A549 (cell line): ENCODE measurements around the gene CCNB2. TPM values are rescaled to one million over a fixed set of nuclear protein-coding genes. Genes with fewer than 3 reads are reported as not detected.
A peak's percentile ranks its signal among the peaks of the same experiment; 100 is the strongest.

ENCODE experiments used
- ATAC-seq, 2 experiments: fragments of 200-7000 bp in 1 of 2; fragments of >200 bp in 1 of 2; cut with Nextera tagmentation in 1 of 2; cut with Tn5 transposase in 1 of 2; 3 replicates each; pipeline versions ENCODE4 v1.8.0 to v1.9.1; 2018 to 2020; ENCODE audit warnings: mild to moderate bottlenecking in 1 of 2, moderate library complexity in 1 of 2
- CTCF ChIA-PET: fragments of 300-600 bp; sonication (Branson Sonifier 250); formaldehyde crosslinking; extraction: SDS; loops from one replicate; lab custom pipeline; 2021; ENCODE audit warnings: antibody characterized with exemption, inconsistent platforms; lab: Yijun Ruan, JAX
- POLR2A ChIA-PET: fragments of 350-600 bp; formaldehyde crosslinking; extraction: SDS; loops from one replicate; lab custom pipeline; 2021; ENCODE audit warnings: antibody characterized with exemption, inconsistent platforms; lab: Yijun Ruan, JAX
- DNase-seq, 2 experiments: peaks; one replicate each; pipeline versions ENCODE4 v3.0.0 to v3.0.0-alpha.2; 2011 to 2016; ENCODE audit warnings: low read depth in 1 of 2, low spot score in 1 of 2
- FAIRE-seq: peaks from 2 replicates; lab custom pipeline; 2011; peaks lifted over from hg19 to GRCh38; lab: Jason Lieb, UNC
- H3K27ac ChIP-seq, 2 experiments: fragments of >200 bp; sonication (Bioruptor Twin); formaldehyde crosslinking; 3 replicates each; pipeline ENCODE4 v1.5.1; 2016 to 2017
- H3K4me1 ChIP-seq: fragments of >200 bp; sonication (Bioruptor Twin); formaldehyde crosslinking; 3 replicates; pipeline ENCODE4 v1.6.1; 2016
- H3K4me2 ChIP-seq: fragments of >200 bp; sonication (Bioruptor Twin); formaldehyde crosslinking; 3 replicates; pipeline ENCODE4 v1.6.1; 2016
- H3K4me3 ChIP-seq: fragments of >200 bp; sonication (Bioruptor Twin); formaldehyde crosslinking; 3 replicates; pipeline ENCODE4 v1.5.1; 2016
- H3K9me3 ChIP-seq: fragments of >200 bp; sonication (Bioruptor Twin); formaldehyde crosslinking; 3 replicates; pipeline ENCODE4 v1.6.1; 2016
- BCL3 ChIP-seq: fragments of >200 bp; sonication (Bioruptor Twin); formaldehyde crosslinking; IDR thresholded peaks from 3 replicates; pipeline ENCODE4 v1.6.1; 2016
- BHLHE40 ChIP-seq: IDR thresholded peaks from 2 replicates; pipeline ENCODE4 v1.6.1; 2012; ENCODE audit warnings: low read depth, low read length, inconsistent platforms
- CHD2 ChIP-seq: fragments of 150-350 bp; IDR thresholded peaks from 2 replicates; pipeline ENCODE4 v1.6.1; 2014; ENCODE audit warnings: low read length; ENCODE audit not compliant: partially characterized antibody
- E2F6 ChIP-seq: IDR thresholded peaks from 2 replicates; pipeline ENCODE4 v1.6.1; 2012; ENCODE audit warnings: low read depth, borderline replicate concordance
- GATA3 ChIP-seq: IDR thresholded peaks from 2 replicates; pipeline ENCODE4 v1.6.1; 2012; ENCODE audit warnings: borderline replicate concordance
- HEYL ChIP-seq: fragments of 250-450 bp; sonication (Bioruptor Pico); IDR thresholded peaks from 2 replicates; pipeline ENCODE4 v1.8.0; 2021; ENCODE audit warnings: mild to moderate bottlenecking, moderate library complexity
- JUN ChIP-seq, 2 experiments: fragments of >200 bp; sonication (Bioruptor Twin); formaldehyde crosslinking; IDR thresholded peaks; 2 replicates in 1 of 2; 3 replicates in 1 of 2; pipeline ENCODE4 v1.6.1; 2016 to 2017
- KDM1A ChIP-seq: fragments of 200-600 bp; sonication (generic); IDR thresholded peaks from 2 replicates; pipeline ENCODE4 v1.6.1; 2016; ENCODE audit warnings: low read depth, mild to moderate bottlenecking
- KDM5A ChIP-seq: fragments of 200-600 bp; sonication (generic); IDR thresholded peaks from 2 replicates; pipeline ENCODE4 v1.6.1; 2016; ENCODE audit warnings: antibody characterized with exemption, mild to moderate bottlenecking
- MAFK ChIP-seq: fragments of 450-650 bp; IDR thresholded peaks from 2 replicates; pipeline ENCODE4 v1.6.1; 2014; ENCODE audit not compliant: partially characterized antibody
- MAX ChIP-seq: IDR thresholded peaks from 2 replicates; pipeline ENCODE4 v1.6.1; 2012
- MYC ChIP-seq: IDR thresholded peaks from 2 replicates; pipeline ENCODE4 v1.6.1; 2012; ENCODE audit warnings: mild to moderate bottlenecking, inconsistent platforms, low read length, improper control_type of control experiment, borderline replicate concordance
- PHF8 ChIP-seq: fragments of 200-600 bp; sonication (generic); IDR thresholded peaks from 2 replicates; pipeline ENCODE4 v1.6.1; 2016; ENCODE audit warnings: low read depth, mild to moderate bottlenecking, antibody characterized with exemption, moderate library complexity, borderline replicate concordance
- POLR2A ChIP-seq: IDR thresholded peaks from 2 replicates; pipeline ENCODE4 v1.6.1; 2012; ENCODE audit warnings: mild to moderate bottlenecking, low read length
- POLR2AphosphoS2 ChIP-seq: conservative IDR thresholded peaks from 2 replicates; pipeline ENCODE4 v1.6.1; 2012; ENCODE audit warnings: low read length, improper control_type of control experiment, inconsistent platforms
- RARB ChIP-seq: fragments of 250-450 bp; sonication (Bioruptor Pico); IDR thresholded peaks from 2 replicates; pipeline ENCODE4 v1.8.0; 2021; ENCODE audit warnings: mild to moderate bottlenecking, moderate library complexity
- RCOR1 ChIP-seq: fragments of 150-350 bp; IDR thresholded peaks from 2 replicates; pipeline ENCODE4 v1.6.1; 2014; ENCODE audit warnings: antibody characterized with exemption, low read length, low read depth
- RFX5 ChIP-seq: fragments of 450-650 bp; IDR thresholded peaks from 2 replicates; pipeline ENCODE4 v1.7.1; 2014; ENCODE audit warnings: antibody characterized with exemption, mild to moderate bottlenecking, moderate library complexity
- RNF2 ChIP-seq: fragments of 200-600 bp; sonication (generic); IDR thresholded peaks from 2 replicates; pipeline ENCODE4 v1.6.1; 2016; ENCODE audit warnings: low read depth, mild to moderate bottlenecking, antibody characterized with exemption, moderate library complexity, borderline replicate concordance
- SMC3 ChIP-seq: fragments of >200 bp; sonication (Bioruptor Twin); formaldehyde crosslinking; IDR thresholded peaks from 3 replicates; pipeline ENCODE4 v1.6.1; 2018; ENCODE audit warnings: inconsistent platforms
- TFCP2L1 ChIP-seq: fragments of 250-450 bp; sonication (Bioruptor Pico); IDR thresholded peaks from 2 replicates; pipeline ENCODE4 v1.5.0; 2021; ENCODE audit warnings: mild to moderate bottlenecking
- TP53 ChIP-seq: fragments of 250-450 bp; sonication (Bioruptor Pico); IDR thresholded peaks from 2 replicates; pipeline ENCODE4 v1.5.0; 2021; ENCODE audit warnings: mild to moderate bottlenecking, moderate library complexity
- ZC3H11A ChIP-seq: fragments of 450-650 bp; IDR thresholded peaks from 2 replicates; pipeline ENCODE4 v1.6.1; 2014; ENCODE audit warnings: antibody characterized with exemption, mild to moderate bottlenecking
- ZFP36 ChIP-seq: fragments of 450-650 bp; IDR thresholded peaks from 2 replicates; pipeline ENCODE4 v1.6.1; 2014; ENCODE audit warnings: borderline replicate concordance; ENCODE audit not compliant: partially characterized antibody
- ZNF302 ChIP-seq: fragments of 250-450 bp; sonication (Bioruptor Pico); IDR thresholded peaks from 2 replicates; pipeline ENCODE4 v1.9.0; 2021; ENCODE audit warnings: inconsistent platforms, mild to moderate bottlenecking, moderate library complexity
- WGBS: methylation state at CpG from one replicate; pipeline ENCODE4 v1.1.6; 2017; ENCODE audit errors: missing lambda C conversion rate; 5-methylcytosine and 5-hydroxymethylcytosine counted together
- polyA minus RNA-seq: library from RNA; depleted of rRNA, polyadenylated mRNA; stranded (reverse); fragments of >200 nt; gene quantifications from 2 replicates; pipeline ENCODE4 v1.2.3, GENCODE V29; 2011; rRNA and poly(A)+ RNA removed
- polyA plus RNA-seq, 4 experiments: library from polyadenylated mRNA; depleted of rRNA in 3 of 4; stranded (reverse); fragments of >200 nt; fragmentation: RNase III in 1 of 4; extraction: RNeasy Plus Mini Kit Qiagen cat#74134 plus additional on column Dnase treatment in 1 of 4; gene quantifications; 2 replicates in 3 of 4; 3 replicates in 1 of 4; pipeline ENCODE4 v1.2.3, GENCODE V29; 2011 to 2017
- TF ChIP-seq, protein P1 (sequence below): IDR thresholded peaks from 2 replicates; pipeline ENCODE4 v1.6.1; 2012
- TF ChIP-seq, protein P2 (sequence below): fragments of >200 bp; sonication (Bioruptor Twin); formaldehyde crosslinking; IDR thresholded peaks from 2 replicates; pipeline ENCODE4 v1.6.1; 2016
- TF ChIP-seq, protein P3 (sequence below): fragments of 450-650 bp; IDR thresholded peaks from 2 replicates; pipeline ENCODE4 v1.6.1; 2014; ENCODE audit warnings: antibody characterized with exemption
- TF ChIP-seq, protein P4 (sequence below): fragments of 250-450 bp; sonication (Bioruptor Pico); IDR thresholded peaks from 2 replicates; pipeline ENCODE4 v1.5.0; 2021; ENCODE audit warnings: mild to moderate bottlenecking, moderate library complexity, borderline replicate concordance
- TF ChIP-seq, protein P5 (sequence below): fragments of >200 bp; sonication (Bioruptor Twin); formaldehyde crosslinking; IDR thresholded peaks from 3 replicates; pipeline ENCODE4 v1.5.1; 2016

CCNB2 gene
- polyA plus RNA-seq (2011; rRNA removed), result 121 and 144 TPM in 2 replicates
- polyA plus RNA-seq (2012; cell fraction: cytosol; rRNA removed), result 89.5 and 99.6 TPM in 2 replicates
- polyA plus RNA-seq (2012; cell fraction: nucleus; rRNA removed), result 65.7 and 86.3 TPM in 2 replicates
- polyA plus RNA-seq (2017; fragmentation: RNase III; extraction: RNeasy Plus Mini Kit Qiagen cat#74134 plus additional on column Dnase treatment), result 91.1 to 96.4 TPM (median 94.5 TPM) in 3 replicates
- polyA minus RNA-seq, result 55.8 and 57.3 TPM in 2 replicates

- H3K4me1 ChIP-seq, result peaks cover 9% of the 10 kb centered on the region; the same call in 2 of the 3 replicates
- H3K9me3 ChIP-seq, result no peaks in the 10 kb centered on the region
- CTCF ChIA-PET, result interaction anchor here (0.9 to 4.4 kb wide), 6 partner anchors 40 to 424 kb away, joined by 3 to 32 read pairs (median 4); no protein-coding TSS in a partner anchor
- H3K4me3 ChIP-seq, result peak within 1 kb of the TSS; percentile 82
- H3K4me2 ChIP-seq, result peak within 1 kb of the TSS; percentile 87
- 1% methylated on average over 57 of the region's 57 CpGs for WGBS
- TF ChIP-seq ZNF302 (CRISPR knock-in tag) (no peak), TP53 (CRISPR knock-in tag) (no peak), JUN (IDR thresholded peaks at IDR 0.05) (peak; percentile 49 to 88; a peak in 4 of 5 replicates), BHLHE40 (0 out of 2 replicates have a peak, but pooled peaks have one; percentile 59), ZFP36 (no peak), PHF8 (peak; percentile 34; the same call in 1 of the 2 replicates), GATA3 (0 out of 2 replicates have a peak, but pooled peaks have one; percentile 4), RARB (no peak), RCOR1 (no peak), E2F6 (peak; percentile 64; the same call in 1 of the 2 replicates), KDM5A (peak; percentile 60; the same call in 1 of the 2 replicates), MYC (no peak), RFX5 (peak; percentile 48; the same call in 1 of the 2 replicates), POLR2A (peak; percentile 71), SMC3 (peak; percentile 14; the same call in 1 of the 3 replicates), MAX (peak; percentile 80), BCL3 (no peak), RNF2 (no peak), MAFK (no peak), ZC3H11A (no peak), CHD2 (no peak), TFCP2L1 (CRISPR knock-in tag) (no peak), KDM1A (peak; percentile 58; the same call in 1 of the 2 replicates), HEYL (CRISPR knock-in tag) (no peak), POLR2AphosphoS2 (no peak)
- TF ChIP-seq, protein P1, sequence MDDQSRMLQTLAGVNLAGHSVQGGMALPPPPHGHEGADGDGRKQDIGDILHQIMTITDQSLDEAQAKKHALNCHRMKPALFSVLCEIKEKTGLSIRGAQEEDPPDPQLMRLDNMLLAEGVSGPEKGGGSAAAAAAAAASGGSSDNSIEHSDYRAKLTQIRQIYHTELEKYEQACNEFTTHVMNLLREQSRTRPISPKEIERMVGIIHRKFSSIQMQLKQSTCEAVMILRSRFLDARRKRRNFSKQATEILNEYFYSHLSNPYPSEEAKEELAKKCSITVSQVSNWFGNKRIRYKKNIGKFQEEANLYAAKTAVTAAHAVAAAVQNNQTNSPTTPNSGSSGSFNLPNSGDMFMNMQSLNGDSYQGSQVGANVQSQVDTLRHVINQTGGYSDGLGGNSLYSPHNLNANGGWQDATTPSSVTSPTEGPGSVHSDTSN, result 0 out of 2 replicates have a peak, but pooled peaks have one; percentile 28
- TF ChIP-seq, protein P2, sequence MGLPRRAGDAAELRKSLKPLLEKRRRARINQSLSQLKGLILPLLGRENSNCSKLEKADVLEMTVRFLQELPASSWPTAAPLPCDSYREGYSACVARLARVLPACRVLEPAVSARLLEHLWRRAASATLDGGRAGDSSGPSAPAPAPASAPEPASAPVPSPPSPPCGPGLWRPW, result no peak
- TF ChIP-seq, protein P3, sequence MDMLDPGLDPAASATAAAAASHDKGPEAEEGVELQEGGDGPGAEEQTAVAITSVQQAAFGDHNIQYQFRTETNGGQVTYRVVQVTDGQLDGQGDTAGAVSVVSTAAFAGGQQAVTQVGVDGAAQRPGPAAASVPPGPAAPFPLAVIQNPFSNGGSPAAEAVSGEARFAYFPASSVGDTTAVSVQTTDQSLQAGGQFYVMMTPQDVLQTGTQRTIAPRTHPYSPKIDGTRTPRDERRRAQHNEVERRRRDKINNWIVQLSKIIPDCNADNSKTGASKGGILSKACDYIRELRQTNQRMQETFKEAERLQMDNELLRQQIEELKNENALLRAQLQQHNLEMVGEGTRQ, result peak; percentile 83
- TF ChIP-seq, protein P4, sequence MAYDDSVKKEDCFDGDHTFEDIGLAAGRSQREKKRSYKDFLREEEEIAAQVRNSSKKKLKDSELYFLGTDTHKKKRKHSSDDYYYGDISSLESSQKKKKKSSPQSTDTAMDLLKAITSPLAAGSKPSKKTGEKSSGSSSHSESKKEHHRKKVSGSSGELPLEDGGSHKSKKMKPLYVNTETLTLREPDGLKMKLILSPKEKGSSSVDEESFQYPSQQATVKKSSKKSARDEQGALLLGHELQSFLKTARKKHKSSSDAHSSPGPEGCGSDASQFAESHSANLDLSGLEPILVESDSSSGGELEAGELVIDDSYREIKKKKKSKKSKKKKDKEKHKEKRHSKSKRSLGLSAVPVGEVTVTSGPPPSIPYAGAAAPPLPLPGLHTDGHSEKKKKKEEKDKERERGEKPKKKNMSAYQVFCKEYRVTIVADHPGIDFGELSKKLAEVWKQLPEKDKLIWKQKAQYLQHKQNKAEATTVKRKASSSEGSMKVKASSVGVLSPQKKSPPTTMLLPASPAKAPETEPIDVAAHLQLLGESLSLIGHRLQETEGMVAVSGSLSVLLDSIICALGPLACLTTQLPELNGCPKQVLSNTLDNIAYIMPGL (CRISPR knock-in tag), result no peak
- TF ChIP-seq, protein P5, sequence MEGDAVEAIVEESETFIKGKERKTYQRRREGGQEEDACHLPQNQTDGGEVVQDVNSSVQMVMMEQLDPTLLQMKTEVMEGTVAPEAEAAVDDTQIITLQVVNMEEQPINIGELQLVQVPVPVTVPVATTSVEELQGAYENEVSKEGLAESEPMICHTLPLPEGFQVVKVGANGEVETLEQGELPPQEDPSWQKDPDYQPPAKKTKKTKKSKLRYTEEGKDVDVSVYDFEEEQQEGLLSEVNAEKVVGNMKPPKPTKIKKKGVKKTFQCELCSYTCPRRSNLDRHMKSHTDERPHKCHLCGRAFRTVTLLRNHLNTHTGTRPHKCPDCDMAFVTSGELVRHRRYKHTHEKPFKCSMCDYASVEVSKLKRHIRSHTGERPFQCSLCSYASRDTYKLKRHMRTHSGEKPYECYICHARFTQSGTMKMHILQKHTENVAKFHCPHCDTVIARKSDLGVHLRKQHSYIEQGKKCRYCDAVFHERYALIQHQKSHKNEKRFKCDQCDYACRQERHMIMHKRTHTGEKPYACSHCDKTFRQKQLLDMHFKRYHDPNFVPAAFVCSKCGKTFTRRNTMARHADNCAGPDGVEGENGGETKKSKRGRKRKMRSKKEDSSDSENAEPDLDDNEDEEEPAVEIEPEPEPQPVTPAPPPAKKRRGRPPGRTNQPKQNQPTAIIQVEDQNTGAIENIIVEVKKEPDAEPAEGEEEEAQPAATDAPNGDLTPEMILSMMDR, result no peak
- ATAC-seq (peak; percentile 97 to 99), FAIRE-seq (peak; percentile 68), DNase-seq (peak; percentile 96 to 99)
- POLR2A ChIA-PET, result no interaction called here
- H3K27ac ChIP-seq, result peak within 1 kb of the TSS; percentile 83 to 91
Measured at GRCh38 chr15:59104912-59105732, at the start of gene CCNB2. TSS of gene CCNB2 (plus strand) at chr15:59105146. CDS start at chr15:59105269, 123 bp downstream.
